GM19463 (cell line): Measurements from ENCODE around the gene METTL24.
"Not testable (repeated sequence)": the region's sequence is repeated elsewhere in the genome, so short reads cannot be mapped to it uniquely, and the experiment has no call there.

Source experiments
- ATAC-seq: cut with Tn5 transposase; IDR thresholded peaks from one replicate; pipeline ENCODE4 v1.9.1; 2021; ENCODE audit warnings: mild to moderate bottlenecking, moderate library complexity; ENCODE audit not compliant: unreplicated experiment

Gene METTL24

GRCh38 chr6:110272781-110273180 is 85.4 kb downstream of the METTL24 start:
- ATAC-seq: not testable (repeated sequence)

- no peak for ATAC-seq
These were observed 86.5 kb downstream of the METTL24 start for GRCh38 chr6:110271732-110272022.

GRCh38 chr6:110270165-110270564 is 88.0 kb downstream of the METTL24 start:
- ATAC-seq: no peak

GRCh38 chr6:110269623-110270022 is 88.5 kb downstream of the METTL24 start:
- ATAC-seq: no peak

DNA sequence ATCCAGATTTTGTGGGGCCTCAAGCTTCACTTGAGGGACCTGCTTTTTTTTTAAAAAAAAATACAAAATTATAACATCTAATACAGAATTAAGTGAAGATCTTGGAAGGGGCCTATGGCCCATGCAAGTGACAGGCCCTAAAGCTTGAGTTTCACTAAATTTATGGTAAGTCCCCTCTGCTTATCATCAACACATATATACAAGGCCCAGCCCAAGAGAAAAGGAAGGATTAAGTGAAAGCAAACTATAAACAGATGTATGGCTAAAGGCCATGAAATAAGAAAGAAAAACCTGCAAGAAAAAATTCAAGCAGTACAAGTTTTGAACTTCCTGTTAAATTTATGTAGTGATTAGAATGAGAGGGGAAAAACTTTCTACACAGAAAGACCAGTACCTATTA is 91.2 kb downstream of the METTL24 start:
- no peak for ATAC-seq

DNA sequence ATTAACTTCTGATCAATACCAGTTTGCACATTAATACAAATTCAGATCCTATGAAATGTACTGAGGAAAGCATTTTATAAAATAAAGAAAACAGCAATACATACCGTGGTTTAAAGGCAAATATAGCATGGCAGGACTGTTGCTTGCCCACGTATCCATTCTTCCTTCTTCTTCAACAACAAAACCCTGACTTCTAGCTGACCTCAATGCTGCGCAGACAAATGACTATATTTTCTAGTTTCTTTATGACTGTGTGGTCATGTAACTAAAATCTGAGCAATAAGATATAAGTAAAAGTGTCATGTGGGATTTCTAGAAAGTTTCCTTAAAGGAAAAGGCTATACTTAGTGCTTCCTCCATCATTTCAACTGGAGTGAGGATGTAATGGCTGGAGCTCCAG is 92.9 kb downstream of the METTL24 start:
- ATAC-seq: no peak

DNA sequence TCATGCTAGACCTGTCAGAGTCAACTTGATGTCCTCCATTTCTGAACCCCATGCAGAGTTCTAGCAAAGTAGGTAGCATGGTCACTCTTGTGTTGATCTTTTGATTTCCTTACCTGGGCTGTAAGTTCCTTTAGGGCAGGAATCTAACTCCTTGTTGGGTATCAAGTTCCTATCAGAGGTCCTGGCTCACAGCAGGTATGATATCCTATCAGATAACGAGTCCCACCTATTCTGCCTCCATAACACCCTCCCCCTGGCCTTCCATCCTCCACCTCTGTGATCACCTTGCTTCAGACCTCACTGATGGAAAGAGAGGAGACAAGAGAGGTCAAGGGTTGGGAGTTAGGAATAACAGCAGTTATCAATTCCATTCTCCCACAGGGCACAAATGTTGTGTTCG is 101.8 kb downstream of the METTL24 start:
- no peak for ATAC-seq

GRCh38 chr6:110255211-110255750 is 102.9 kb downstream of the METTL24 start:
- ATAC-seq: no peak

DNA sequence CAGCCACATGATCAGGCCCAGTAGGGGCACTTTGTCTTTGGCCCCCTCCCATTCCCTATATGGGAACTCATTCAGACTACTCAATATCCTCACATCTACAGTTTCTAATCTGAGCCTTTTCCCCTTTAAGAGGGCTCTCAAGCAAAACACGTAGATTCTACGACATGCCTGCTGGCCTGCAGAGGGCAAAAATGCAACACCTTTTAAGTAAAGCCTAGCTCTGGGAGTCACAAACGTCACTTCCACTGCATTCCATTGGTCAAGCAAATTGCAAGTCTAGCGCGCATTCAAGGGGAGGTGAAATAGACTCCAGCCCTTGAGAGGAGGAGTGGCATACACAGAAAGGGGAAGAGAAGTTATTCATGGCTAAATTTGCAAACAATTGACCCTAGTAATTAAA is 107.3 kb downstream of the METTL24 start:
- no peak for ATAC-seq

DNA sequence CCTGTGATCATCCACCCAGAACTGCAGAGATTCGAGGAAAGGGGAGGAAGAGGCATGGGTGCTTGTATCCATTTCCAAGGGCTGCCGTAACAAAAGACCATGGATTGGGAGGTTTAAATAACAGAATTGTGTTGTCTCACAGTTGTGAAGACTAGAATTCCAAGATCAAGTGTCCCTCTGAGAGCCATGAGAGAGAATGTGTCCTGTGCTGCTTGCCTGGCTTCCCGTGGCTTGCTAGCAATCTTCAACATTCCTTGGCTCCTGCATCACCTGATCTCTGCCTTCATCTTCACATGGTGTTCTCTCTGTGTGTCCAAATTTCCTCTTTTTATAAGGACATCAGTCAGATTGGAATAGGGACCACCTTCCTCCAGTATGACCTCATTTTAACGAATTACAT is 108.1 kb downstream of the METTL24 start:
- no peak for ATAC-seq

DNA sequence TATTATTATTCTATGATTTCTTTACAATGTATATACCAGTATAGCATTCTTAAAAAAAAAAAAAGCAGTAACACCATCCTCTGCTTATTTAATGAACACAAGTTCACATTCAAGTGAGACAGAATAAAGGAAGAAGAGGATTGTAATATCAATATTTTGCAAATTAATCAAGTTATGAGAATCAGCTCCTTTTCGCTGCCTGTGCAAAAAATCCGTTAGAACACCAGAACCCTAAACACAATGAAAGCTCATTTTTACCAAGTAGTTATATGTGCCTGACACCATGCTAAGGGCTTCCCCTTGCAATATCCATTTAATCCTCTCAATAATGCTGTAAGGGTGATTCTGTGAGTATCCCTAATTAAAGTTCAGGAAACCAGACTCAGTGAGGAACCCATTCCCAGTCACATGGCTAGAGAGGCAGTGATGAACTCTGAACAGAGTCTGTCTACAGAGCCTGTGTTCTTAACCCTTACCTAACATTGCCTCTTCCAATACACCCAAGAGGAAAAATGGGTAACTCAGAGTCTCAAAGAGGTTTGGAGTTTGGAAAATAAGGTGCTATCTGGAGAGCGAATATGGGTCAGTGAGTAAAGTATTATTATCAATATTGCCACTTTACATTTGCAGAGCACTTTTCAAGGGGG is 111.1 kb downstream of the METTL24 start:
- ATAC-seq: no peak

GRCh38 chr6:110246378-110246777 is 111.8 kb downstream of the METTL24 start:
- no peak for ATAC-seq

- ATAC-seq: not testable (repeated sequence)
These were observed 113.5 kb downstream of the METTL24 start for GRCh38 chr6:110244621-110245020.

DNA sequence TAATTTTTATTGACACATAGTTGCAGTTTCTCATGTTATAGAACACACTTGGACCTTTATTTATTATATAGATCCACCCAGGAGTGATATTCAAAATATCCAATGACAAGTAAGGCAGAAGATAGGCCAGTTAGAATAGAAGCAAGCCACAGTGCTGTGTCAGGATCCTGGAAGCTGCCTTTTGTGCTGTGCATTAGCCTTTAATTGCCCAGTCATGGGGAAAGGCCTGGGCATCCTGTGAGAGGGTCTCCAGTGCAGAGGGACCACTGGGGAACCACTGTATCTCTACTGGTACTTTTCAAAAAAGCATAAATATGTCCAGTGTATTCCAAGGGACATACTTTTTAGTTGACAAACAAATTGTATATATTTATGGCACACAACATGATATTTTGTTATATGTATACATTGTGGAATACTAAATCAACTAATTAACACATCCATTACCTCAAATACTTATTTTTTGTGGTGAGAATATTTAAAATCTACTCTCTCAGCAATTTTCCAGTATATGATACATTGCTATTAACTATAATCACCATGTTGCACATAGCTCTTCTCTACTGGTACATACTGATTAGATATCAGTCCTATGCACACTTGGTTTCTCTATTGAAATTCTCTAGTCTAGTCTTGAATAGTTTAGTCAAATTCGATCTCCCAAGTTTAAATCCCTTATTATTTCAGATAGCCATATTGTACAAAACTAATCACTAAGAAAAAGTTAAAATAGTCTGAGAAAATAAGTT is 118.4 kb downstream of the METTL24 start:
- no peak for ATAC-seq

DNA sequence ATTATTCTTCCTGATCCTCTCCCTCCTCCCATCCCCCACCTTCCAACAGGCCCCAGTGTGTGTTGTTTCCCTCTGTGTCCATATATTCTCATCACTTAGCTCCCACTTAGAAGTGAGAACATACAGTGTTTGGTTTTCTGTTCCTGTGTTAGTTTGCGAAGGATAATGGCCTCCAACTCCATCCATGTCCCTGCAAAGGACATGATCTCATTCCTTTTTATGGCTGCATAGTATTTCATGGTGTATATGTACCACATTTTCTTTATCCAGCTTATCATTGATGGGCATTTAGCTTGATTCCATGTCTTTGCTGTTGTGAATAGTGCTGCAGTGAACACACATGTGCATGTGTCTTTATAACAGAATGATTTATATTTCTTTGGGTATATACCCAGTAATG is 122.1 kb downstream of the METTL24 start:
- ATAC-seq: not testable (repeated sequence)

GRCh38 chr6:110233770-110234374 is 124.3 kb downstream of the METTL24 start:
- peak; percentile 98 for ATAC-seq

- no peak for ATAC-seq
These were observed 125.7 kb downstream of the METTL24 start for GRCh38 chr6:110232450-110232849.

- no peak for ATAC-seq
These were observed 131.9 kb downstream of the METTL24 start for GRCh38 chr6:110226261-110226660.

DNA sequence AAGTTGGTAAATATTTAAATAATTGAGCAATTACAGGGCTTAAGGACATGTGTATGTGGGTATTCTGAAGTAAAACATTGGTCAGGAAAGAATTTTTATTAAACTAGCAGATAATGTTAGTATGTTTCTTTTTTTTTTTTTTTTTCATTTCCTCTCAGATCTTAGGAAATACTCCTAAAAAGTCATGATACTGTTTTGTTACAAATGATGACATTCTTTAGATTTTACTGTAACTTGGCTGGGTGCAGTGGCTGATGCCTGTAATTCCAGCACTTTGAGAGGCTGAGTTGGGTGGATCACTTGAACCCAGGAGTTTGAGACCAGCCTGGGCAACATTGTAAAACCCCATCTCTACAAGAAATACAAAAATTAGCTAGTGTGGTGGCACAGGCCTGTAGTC is 136.4 kb downstream of the METTL24 start:
- ATAC-seq: no peak

GRCh38 chr6:110217266-110217665 is 140.9 kb downstream of the METTL24 start:
- ATAC-seq: no peak

- ATAC-seq: no peak
These were observed 142.0 kb downstream of the METTL24 start for GRCh38 chr6:110216140-110216539.

DNA sequence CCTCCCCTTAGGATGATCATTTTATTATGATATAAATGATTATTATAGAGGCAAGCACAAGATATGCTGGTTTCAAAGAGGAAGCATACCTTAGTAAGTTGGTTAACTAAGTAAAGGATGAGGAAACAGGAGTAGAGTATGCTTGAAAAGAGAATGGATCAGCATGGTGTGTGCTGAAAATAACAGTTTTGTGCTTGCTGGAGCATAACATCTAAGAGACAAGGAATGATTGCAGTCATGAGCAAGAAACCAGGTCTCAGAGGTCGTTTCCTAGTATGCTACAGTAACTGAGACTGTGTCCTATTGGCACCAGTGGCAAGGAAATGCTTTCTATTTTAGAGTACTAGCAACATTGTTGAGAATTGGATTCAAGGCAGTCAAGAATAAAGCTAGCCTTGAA is 143.8 kb downstream of the METTL24 start:
- no peak for ATAC-seq
